Esophagus muscularis mucosa (tissue), 4 donors: ENCODE measurements around the gene UROC1.

Source experiments
- CTCF ChIP-seq, 3 experiments: fragments of 200-600 bp in 2 of 3; fragments of 450-650 bp in 1 of 3; sonication (generic) in 2 of 3; IDR thresholded peaks; one replicate each; pipeline ENCODE4 v1.5.1; 2017 to 2019; ENCODE audit warnings: antibody characterized with exemption in 3 of 3, mild to moderate bottlenecking in 2 of 3, moderate library complexity in 1 of 3
- EP300 ChIP-seq: sonication (generic); formaldehyde crosslinking; IDR thresholded peaks from one replicate; pipeline ENCODE4 v1.6.1; 2017; ENCODE audit warnings: antibody characterized with exemption
- POLR2A ChIP-seq: fragments of 450-650 bp; IDR thresholded peaks from one replicate; pipeline ENCODE4 v1.6.1; 2017; ENCODE audit warnings: antibody characterized with exemption, moderate library complexity, mild to moderate bottlenecking, low read depth
- POLR2AphosphoS5 ChIP-seq, 2 donors: sonication (generic); formaldehyde crosslinking; IDR thresholded peaks; one replicate each; pipeline ENCODE4 v1.6.1; 2017; ENCODE audit warnings: antibody characterized with exemption in 2 of 2

GRCh38 chr3:126434264-126434590 lies 83.3 kb downstream of the UROC1 start:
- TF ChIP-seq CTCF (IDR thresholded peaks at IDR 0.05) (no peak), POLR2A (no peak), POLR2AphosphoS5 (IDR thresholded peaks at IDR 0.05) (no peak), EP300 (no peak)
